ENCODE measurements around the gene MYL4.
A peak's percentile ranks its signal among the peaks of the same experiment; 100 is the strongest.

Gene MYL4

GRCh38 chr17:47253541-47254402, 44.6 kb downstream of the MYL4 start, which contains the start of gene ITGB3:
TSS of gene ITGB3 (plus strand) at chr17:47253827. CDS start at chr17:47253862, 35 bp downstream.
- H3K4me3 ChIP-seq (ENCODE audit: control insufficient read depth, low read depth, low read length): peak within 1 kb of the TSS; percentile 50
- DNase-seq (ENCODE audit: low read depth): no peak
- TF ChIP-seq CTCF (IDR thresholded peaks at IDR 0.05; ENCODE audit: control insufficient read depth, insufficient read depth, low read depth, low read length, missing control alignments): peak; percentile 34

- TF ChIP-seq CTCF (IDR thresholded peaks at IDR 0.05; ENCODE audit: control insufficient read depth, insufficient read depth, low read depth, low read length, missing control alignments): no peak
- peak overlapping the region; percentile 50 for H3K4me3 ChIP-seq (ENCODE audit: control insufficient read depth, low read depth, low read length)
- no peak for DNase-seq (ENCODE audit: low read depth)
Observed at GRCh38 chr17:47254403-47254943, 45.3 kb downstream of the MYL4 start.

GRCh38 chr17:47257651-47258339, 48.6 kb downstream of the MYL4 start:
- DNase-seq (ENCODE audit: low read depth): no peak
- TF ChIP-seq CTCF (IDR thresholded peaks at IDR 0.05; ENCODE audit: control insufficient read depth, insufficient read depth, low read depth, low read length, missing control alignments): no peak

GRCh38 chr17:47262586-47262985, 53.4 kb downstream of the MYL4 start:
- TF ChIP-seq CTCF (IDR thresholded peaks at IDR 0.05; ENCODE audit: control insufficient read depth, insufficient read depth, low read depth, low read length, missing control alignments): no peak
- no peak for DNase-seq (ENCODE audit: low read depth)
- no peak overlapping the region for H3K4me3 ChIP-seq (ENCODE audit: control insufficient read depth, low read depth, low read length)

More at GRCh38 chr17:47257651-47258339, 48.6 kb downstream of the MYL4 start:
- H3K4me3 ChIP-seq (ENCODE audit: control insufficient read depth, low read depth, low read length): peak overlapping the region; percentile 4; the same call in 1 of the 2 replicates

GRCh38 chr17:47264166-47264565, 55.0 kb downstream of the MYL4 start:
- TF ChIP-seq CTCF (IDR thresholded peaks at IDR 0.05; ENCODE audit: control insufficient read depth, insufficient read depth, low read depth, low read length, missing control alignments): no peak

GRCh38 chr17:47265983-47266541, 56.9 kb downstream of the MYL4 start:
- no peak for TF ChIP-seq CTCF (IDR thresholded peaks at IDR 0.05; ENCODE audit: control insufficient read depth, insufficient read depth, low read depth, low read length, missing control alignments)
- H3K4me3 ChIP-seq (ENCODE audit: control insufficient read depth, low read depth, low read length): no peak overlapping the region
- DNase-seq (ENCODE audit: low read depth): no peak

More at GRCh38 chr17:47264166-47264565, 55.0 kb downstream of the MYL4 start:
- no peak overlapping the region for H3K4me3 ChIP-seq (ENCODE audit: control insufficient read depth, low read depth, low read length)
- DNase-seq (ENCODE audit: low read depth): no peak

All from AG09309 (cell line).